ENCODE data around the gene SLC2A3. TPM values are rescaled to one million over a fixed set of nuclear protein-coding genes. Genes with fewer than 3 reads are reported as not detected.
"Not testable (repeated sequence)": the region's sequence is repeated elsewhere in the genome, so short reads cannot be mapped to it uniquely, and the experiment has no call there.

SLC2A3 gene
- total RNA-seq, 1 experiment from 2014 or later = not detected

DNA sequence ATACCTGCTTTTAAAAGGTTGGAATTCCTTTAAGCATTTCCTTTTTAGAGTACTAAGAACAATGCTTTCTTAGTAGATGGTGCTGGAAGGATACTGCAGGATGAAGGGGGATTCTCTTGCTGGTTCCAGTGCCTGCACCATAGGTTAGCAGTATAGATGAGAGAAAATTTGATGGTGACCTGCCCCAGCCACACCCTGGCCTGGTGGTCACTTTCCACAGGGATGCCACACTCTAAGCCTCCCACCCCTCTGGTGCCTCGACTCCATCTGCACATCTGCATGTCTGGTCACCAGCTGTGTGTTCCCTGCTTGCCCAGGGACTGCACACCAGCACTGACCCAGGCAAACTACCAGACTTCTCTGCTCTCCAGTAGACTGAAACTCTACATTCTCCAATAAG is 19.1 kb downstream of the SLC2A3 start:
- DNase-seq (ENCODE audit: low spot score) = no peak

DNA sequence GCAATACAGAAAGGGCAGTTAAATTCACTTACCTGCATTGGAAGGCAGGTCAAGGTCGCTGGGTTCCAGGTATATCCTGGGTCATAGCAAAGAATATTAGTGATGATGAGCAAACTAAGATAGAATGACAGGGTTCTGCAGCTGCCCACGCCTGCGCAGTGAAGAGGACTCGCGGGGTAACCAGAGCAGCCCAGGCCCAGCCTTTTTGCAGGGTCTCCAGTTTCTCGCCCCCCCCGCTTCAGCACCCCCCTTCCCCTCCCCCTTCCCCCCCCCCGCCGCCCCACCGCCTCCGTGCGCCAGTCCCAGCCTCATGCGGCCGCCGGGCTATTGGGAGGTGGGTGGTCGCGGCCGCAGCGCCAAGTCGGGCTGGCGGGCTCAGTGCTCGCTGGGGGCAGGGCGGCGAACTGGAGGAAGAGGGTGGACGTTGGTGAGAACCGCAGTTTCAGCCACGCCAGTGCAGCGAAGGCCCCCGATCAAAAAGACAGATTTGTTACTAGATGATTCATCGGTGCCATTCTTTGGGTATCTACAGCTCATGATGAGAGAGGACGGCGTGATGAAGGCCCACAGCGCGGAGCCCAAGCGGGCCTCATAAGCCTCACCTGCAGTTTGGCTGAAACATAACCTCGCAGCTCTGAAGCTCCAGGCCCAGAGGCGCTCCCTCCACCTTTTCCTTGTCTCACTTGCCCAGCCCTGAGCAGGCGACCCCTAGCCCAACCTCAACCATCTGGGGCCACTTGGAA is 20.2 kb downstream of the SLC2A3 start:
- DNase-seq (ENCODE audit: low spot score) = no peak

- DNase-seq (ENCODE audit: low spot score) = not testable (repeated sequence)
Observed at GRCh38 chr12:7910106-7910505, 25.9 kb downstream of the SLC2A3 start.

DNA sequence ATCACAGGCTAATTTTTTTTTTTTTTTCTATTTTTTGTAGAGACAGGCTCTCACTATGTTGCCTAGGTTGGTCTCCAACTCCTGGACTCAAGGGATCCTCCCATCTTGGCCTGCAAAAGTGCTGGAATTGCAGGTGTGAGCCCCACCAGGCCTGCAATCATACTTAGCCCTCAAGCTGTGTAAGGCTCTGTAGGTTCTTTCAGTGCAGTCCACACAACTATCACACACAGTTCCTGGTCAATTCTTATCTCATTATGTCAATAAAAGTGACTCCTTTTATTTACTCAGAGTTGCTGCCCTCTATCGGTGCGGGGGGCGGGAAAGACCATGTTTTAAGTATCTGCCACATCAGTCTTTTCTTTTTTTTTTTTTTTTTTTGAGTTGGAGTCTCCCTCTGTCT is 29.0 kb downstream of the SLC2A3 start:
- peak; percentile 62 for DNase-seq (ENCODE audit: low spot score)

DNA sequence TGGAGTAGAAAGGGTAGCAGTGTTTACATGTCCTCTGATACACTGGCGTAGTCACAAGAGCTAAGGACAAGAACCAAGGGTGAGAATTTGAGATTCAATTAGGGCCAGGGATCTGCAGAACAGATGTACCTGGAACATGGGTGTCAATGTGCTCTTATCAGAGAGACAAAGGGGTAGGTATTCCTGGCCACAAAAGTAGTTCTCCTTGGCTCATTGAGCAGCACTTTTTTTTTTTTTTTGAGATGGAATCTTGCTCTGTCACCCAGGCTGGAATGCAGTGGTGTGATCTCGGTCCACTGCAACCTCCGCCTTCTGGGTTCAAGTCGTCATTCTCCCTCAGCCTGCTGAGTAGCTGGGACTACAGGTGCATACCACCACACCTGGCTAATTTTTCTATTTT is 29.7 kb downstream of the SLC2A3 start:
- not testable (repeated sequence) for DNase-seq (ENCODE audit: low spot score)

- not testable (repeated sequence) for DNase-seq (ENCODE audit: low spot score)
Observed at GRCh38 chr12:7905600-7906125, 30.3 kb downstream of the SLC2A3 start.

GRCh38 chr12:7905071-7905470 is 30.9 kb downstream of the SLC2A3 start:
- DNase-seq (ENCODE audit: low spot score) = peak; percentile 22

DNA sequence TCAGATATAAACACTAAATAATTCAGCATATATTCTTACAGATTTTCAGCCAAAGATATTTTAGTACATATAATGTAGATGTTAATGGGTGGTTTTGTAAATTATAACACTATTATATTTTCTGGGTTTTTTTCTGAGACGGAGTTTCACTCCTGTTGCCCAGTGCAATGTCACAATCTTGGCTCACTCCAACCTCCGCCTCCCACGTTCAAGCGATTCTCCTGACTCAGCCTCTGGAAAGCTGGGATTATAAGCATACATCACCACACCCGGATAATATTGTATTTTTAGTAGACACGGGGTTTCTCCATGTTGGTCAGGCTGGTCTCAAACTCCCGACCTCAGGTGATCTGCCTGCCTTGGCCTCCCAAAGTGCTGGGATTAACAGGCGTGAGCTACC is 33.6 kb downstream of the SLC2A3 start:
- DNase-seq (ENCODE audit: low spot score) = not testable (repeated sequence)

DNA sequence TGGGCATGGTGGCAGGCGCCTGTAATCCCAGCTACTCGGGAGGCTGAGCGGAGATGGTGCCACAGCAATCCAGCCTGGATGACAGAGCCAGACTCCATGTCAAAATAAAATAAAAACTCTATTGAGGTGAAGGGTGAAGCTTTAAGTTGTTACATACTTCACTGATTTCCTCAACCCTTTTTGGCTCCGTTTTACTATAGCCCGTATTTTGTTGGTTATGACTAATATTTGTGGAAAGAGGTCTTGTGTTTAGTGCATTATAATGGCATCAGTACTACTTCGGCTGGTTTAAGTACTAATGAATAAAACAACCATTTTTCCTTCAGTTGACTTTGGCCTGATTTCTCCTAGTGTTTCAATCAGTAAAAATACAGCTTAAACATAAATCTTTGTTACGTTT is 36.2 kb downstream of the SLC2A3 start:
- DNase-seq (ENCODE audit: low spot score) = no peak

- DNase-seq (ENCODE audit: low spot score) = not testable (repeated sequence)
Observed at GRCh38 chr12:7896726-7897125, 39.3 kb downstream of the SLC2A3 start.

DNA sequence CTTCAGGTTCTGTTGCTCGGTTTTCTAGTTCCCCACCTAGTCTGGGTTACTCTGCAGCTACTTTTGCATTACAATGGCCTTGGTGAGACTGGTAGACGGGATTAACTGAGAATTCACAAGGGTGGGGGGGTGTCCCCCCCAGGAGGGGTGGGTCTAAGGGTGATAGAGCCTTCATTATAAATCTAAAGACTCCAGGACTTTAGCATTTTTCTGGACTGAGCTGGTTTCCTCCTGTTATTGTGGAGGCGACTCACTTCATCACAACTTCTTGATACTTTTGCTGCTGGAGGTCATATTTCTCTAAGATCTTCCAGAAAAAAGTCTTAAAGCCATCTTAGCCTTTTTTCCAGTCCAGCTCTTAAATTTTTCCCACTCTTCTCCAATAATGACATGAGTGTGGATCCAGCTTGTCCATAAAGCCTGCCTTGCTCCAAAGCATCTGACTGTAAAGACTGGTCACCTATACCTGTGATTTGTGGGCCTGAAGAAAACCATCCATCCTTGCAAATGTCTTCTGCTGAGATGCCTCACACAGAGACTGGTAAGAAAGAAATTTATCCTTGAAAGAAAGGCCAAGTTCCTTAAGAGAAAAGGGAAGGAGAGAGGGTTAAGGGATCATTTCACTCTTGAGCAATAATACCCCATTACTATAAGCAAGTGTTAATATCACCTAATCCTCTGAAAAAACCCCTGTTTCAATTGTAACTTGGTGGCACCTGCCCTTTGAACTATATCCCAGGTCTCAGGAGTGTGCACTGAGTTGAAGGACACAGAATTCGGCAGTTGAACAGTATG is 43.6 kb downstream of the SLC2A3 start:
- no peak for DNase-seq (ENCODE audit: low spot score)

- no peak for DNase-seq (ENCODE audit: low spot score)
Observed at GRCh38 chr12:7884689-7885088, 51.3 kb downstream of the SLC2A3 start.

- DNase-seq (ENCODE audit: low spot score) = not testable (repeated sequence)
Observed at GRCh38 chr12:7881736-7882120, 54.3 kb downstream of the SLC2A3 start.

GRCh38 chr12:7880952-7881735 is 54.8 kb downstream of the SLC2A3 start:
- DNase-seq (ENCODE audit: low spot score) = not testable (repeated sequence)

DNA sequence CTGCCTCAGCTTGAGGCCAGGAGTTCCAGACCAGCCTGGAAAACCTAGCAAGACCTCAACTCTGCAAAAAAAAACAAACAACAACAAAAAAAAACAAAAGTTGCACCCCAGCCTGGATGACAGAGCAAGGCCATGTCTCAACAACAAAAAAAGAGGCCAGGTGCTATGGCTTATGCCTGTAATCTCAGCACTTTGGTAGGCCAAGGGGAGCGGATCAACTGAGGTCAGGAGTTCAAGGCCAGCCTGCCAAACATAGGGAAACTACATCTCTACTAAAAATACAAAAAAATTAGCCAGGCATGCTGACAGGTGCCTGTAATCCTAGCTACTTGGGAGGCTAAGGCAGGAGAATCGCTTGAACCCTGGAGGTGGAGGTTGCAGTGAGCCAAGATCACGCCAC is 56.7 kb downstream of the SLC2A3 start:
- DNase-seq (ENCODE audit: low spot score) = no peak

GRCh38 chr12:7877420-7877819 is 58.6 kb downstream of the SLC2A3 start:
- no peak for DNase-seq (ENCODE audit: low spot score)

DNA sequence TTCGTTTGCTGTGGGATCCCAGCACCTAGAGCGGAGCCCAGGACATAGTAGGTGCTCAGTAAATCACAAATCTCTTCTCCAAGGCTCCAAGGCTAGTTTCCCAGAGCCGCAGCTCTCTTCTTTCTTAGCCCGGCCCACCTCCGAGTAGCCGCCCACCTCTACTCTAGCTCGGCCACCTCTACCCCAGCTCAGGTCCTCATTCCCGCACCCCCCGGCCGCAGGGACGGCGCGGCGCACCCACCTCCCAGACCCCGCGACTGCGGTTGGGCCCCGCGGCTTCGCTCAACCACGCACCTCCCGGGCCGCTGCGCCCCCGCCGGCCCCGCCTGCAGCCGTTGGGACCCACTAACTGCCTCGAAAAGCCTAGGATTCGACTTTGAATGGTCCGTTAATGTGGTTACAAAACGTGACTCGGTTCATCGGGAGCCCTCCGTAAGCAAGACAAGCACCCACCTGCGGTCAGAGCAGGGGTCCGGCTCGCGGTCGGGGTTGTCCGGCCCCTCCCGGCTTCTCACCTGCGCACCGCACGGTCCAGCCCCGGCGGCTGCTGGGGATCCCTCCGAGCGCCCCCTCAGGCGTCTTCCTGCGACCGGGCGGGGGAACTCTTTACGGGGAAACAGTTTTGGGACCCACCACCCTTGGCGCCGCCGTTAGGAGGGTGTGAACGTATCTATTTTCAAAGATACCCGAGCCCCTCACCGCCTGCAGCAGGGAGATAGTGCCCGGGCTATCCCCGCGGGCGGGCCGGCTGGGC is 63.2 kb downstream of the SLC2A3 start, which contains the start of gene SLC2A14:
Gene SLC2A14 (minus strand): TSS at position 350 of the 754 bp plus-strand sequence. CDS start 3,035 bp downstream, outside the sequence.
- DNase-seq (ENCODE audit: low spot score) = no peak

- DNase-seq (ENCODE audit: low spot score) = no peak
Observed at GRCh38 chr12:7870335-7870734, 65.7 kb downstream of the SLC2A3 start.

All from HT-29 (cell line).